H1 (cell line): Measurements from ENCODE around the gene C6orf52.

Source experiments
- BRCA1 ChIP-seq: IDR thresholded peaks from 2 replicates; pipeline ENCODE4 v1.6.1; 2012; ENCODE audit warnings: low read depth, low read length, improper control_type of control experiment
- EZH2 ChIP-seq: fragments of 200-600 bp; sonication (generic); IDR thresholded peaks from 2 replicates; pipeline ENCODE4 v1.7.1; 2012; ENCODE audit warnings: low read depth, mild to moderate bottlenecking, moderate library complexity, low read length, inconsistent platforms; ENCODE audit not compliant: severe bottlenecking
- HDAC2 ChIP-seq, 2 experiments: fragments of 300-600 bp in 1 of 2; sonication (generic) in 1 of 2; IDR thresholded peaks; 2 replicates each; pipeline ENCODE4 v1.6.1; 2011 to 2012; ENCODE audit warnings: low read depth in 2 of 2, low read length in 2 of 2, mild to moderate bottlenecking in 2 of 2, moderate library complexity in 2 of 2, borderline replicate concordance in 1 of 2, inconsistent platforms in 1 of 2
- MAX ChIP-seq: IDR thresholded peaks from 2 replicates; pipeline ENCODE4 v1.6.1; 2012; ENCODE audit warnings: inconsistent platforms
- POLR2A ChIP-seq, 2 experiments: IDR thresholded peaks; 1 replicate in 1 of 2; 2 replicates in 1 of 2; pipeline ENCODE4 v1.6.1; 2011; ENCODE audit warnings: low read depth in 2 of 2, low read length in 2 of 2, mild to moderate bottlenecking in 2 of 2; ENCODE audit errors: control extremely low read depth in 1 of 2
- RFX5 ChIP-seq: IDR thresholded peaks from 2 replicates; pipeline ENCODE4 v1.6.1; 2011; ENCODE audit warnings: low read depth, low read length, improper control_type of control experiment, borderline replicate concordance
- TAF1 ChIP-seq: IDR thresholded peaks from 2 replicates; pipeline ENCODE4 v1.6.1; 2011; ENCODE audit warnings: mild to moderate bottlenecking, low read depth, low read length
- TBP ChIP-seq: IDR thresholded peaks from 2 replicates; pipeline ENCODE4 v1.6.1; 2011; ENCODE audit warnings: low read depth, low read length, improper control_type of control experiment
- TF ChIP-seq, protein P1 (sequence below), 3 experiments: IDR thresholded peaks; 1 replicate in 2 of 3; 2 replicates in 1 of 3; pipeline versions ENCODE4 v1.5.1 to v1.6.1; 2011; ENCODE audit warnings: low read length in 3 of 3, mild to moderate bottlenecking in 3 of 3, inconsistent platforms in 2 of 3, low read depth in 1 of 3, moderate library complexity in 1 of 3; ENCODE audit not compliant: insufficient read depth in 1 of 3; ENCODE audit errors: control extremely low read depth in 1 of 3

GRCh38 chr6:10644225-10644624 is 50.2 kb downstream of the C6orf52 start:
- TF ChIP-seq HDAC2 (IDR thresholded peaks at IDR 0.05; ENCODE audit: borderline replicate concordance in 1 of 2, low read depth in 2 of 2, low read length in 2 of 2) = no peak
- TF ChIP-seq, protein P1, sequence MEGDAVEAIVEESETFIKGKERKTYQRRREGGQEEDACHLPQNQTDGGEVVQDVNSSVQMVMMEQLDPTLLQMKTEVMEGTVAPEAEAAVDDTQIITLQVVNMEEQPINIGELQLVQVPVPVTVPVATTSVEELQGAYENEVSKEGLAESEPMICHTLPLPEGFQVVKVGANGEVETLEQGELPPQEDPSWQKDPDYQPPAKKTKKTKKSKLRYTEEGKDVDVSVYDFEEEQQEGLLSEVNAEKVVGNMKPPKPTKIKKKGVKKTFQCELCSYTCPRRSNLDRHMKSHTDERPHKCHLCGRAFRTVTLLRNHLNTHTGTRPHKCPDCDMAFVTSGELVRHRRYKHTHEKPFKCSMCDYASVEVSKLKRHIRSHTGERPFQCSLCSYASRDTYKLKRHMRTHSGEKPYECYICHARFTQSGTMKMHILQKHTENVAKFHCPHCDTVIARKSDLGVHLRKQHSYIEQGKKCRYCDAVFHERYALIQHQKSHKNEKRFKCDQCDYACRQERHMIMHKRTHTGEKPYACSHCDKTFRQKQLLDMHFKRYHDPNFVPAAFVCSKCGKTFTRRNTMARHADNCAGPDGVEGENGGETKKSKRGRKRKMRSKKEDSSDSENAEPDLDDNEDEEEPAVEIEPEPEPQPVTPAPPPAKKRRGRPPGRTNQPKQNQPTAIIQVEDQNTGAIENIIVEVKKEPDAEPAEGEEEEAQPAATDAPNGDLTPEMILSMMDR (IDR thresholded peaks at IDR 0.05; ENCODE audit: control extremely low read depth in 1 of 3, insufficient read depth in 1 of 3, low read depth in 1 of 3, low read length in 3 of 3) = no peak
- TF ChIP-seq TAF1 = no peak
- TF ChIP-seq POLR2A (IDR thresholded peaks at IDR 0.05; ENCODE audit: control extremely low read depth in 1 of 2, low read depth in 2 of 2, low read length in 2 of 2) = no peak
- TF ChIP-seq TBP = no peak
- no peak for TF ChIP-seq MAX
- TF ChIP-seq RFX5 = no peak
- TF ChIP-seq EZH2 = no peak
- no peak for TF ChIP-seq BRCA1
